DOHH2 (cell line): ENCODE results near the gene CCDC51.

Experiments
- H3F3A ChIP-seq: fragments of 200-600 bp; sonication (generic), shearing (Covaris generic); 2 replicates; pipeline ENCODE4 v1.6.0; 2016; ENCODE audit warnings: antibody characterized with exemption, mild to moderate bottlenecking; ENCODE audit not compliant: control insufficient read depth, insufficient read depth
- H3K27ac ChIP-seq: fragments of 200-600 bp; sonication (generic); 2 replicates; pipeline ENCODE4 v1.5.1; 2014; ENCODE audit warnings: low read depth, mild to moderate bottlenecking, low read length, moderate library complexity
- H3K27me3 ChIP-seq: fragments of 200-600 bp; sonication (generic); 2 replicates; pipeline ENCODE4 v1.6.1; 2014; ENCODE audit warnings: mild to moderate bottlenecking, low read length, mixed read lengths; ENCODE audit not compliant: control insufficient read depth
- H3K36me3 ChIP-seq: fragments of 200-600 bp; sonication (generic); 2 replicates; pipeline ENCODE4 v1.6.1; 2014; ENCODE audit warnings: mild to moderate bottlenecking, low read length, moderate library complexity, mixed read lengths; ENCODE audit not compliant: control insufficient read depth
- H3K4me1 ChIP-seq: fragments of 200-600 bp; sonication (generic); 2 replicates; pipeline ENCODE4 v1.6.1; 2014; ENCODE audit warnings: mild to moderate bottlenecking, low read length, mixed read lengths; ENCODE audit not compliant: control insufficient read depth
- H3K4me2 ChIP-seq: fragments of 200-600 bp; sonication (generic); 2 replicates; pipeline ENCODE4 v1.6.0; 2014; ENCODE audit warnings: mild to moderate bottlenecking, low read length, moderate library complexity
- H3K4me3 ChIP-seq: fragments of 200-600 bp; sonication (generic); 2 replicates; pipeline ENCODE4 v1.5.1; 2014; ENCODE audit warnings: mild to moderate bottlenecking, low read length, mixed read lengths
- H3K79me2 ChIP-seq: fragments of 200-600 bp; sonication (generic); 2 replicates; pipeline ENCODE4 v1.6.1; 2014; ENCODE audit warnings: mild to moderate bottlenecking, low read length, mixed read lengths; ENCODE audit not compliant: control insufficient read depth
- H3K9me2 ChIP-seq: fragments of 200-600 bp; sonication (generic); replicated peaks from 2 replicates; pipeline ENCODE4 v1.6.1; 2014; ENCODE audit warnings: mild to moderate bottlenecking, low read length, mixed read lengths; ENCODE audit not compliant: control insufficient read depth
- H3K9me3 ChIP-seq: fragments of 200-600 bp; sonication (generic); 2 replicates; pipeline ENCODE4 v1.6.1; 2014; ENCODE audit warnings: antibody characterized with exemption, low read length, mixed read lengths; ENCODE audit not compliant: control insufficient read depth, insufficient read depth
- H4K20me1 ChIP-seq: fragments of 200-600 bp; sonication (generic); 2 replicates; pipeline ENCODE4 v1.6.0; 2014; ENCODE audit warnings: low read depth, mild to moderate bottlenecking, antibody characterized with exemption, low read length, moderate library complexity; ENCODE audit not compliant: control insufficient read depth, insufficient read depth
- CTCF ChIP-seq: fragments of 200-600 bp; sonication (generic); IDR thresholded peaks from one replicate; pipeline ENCODE4 v1.5.1; 2014; ENCODE audit warnings: antibody characterized with exemption, mild to moderate bottlenecking, low read depth, low read length; ENCODE audit not compliant: poor library complexity, severe bottlenecking
- EZH2phosphoT487 ChIP-seq: fragments of 200-600 bp; sonication (generic); IDR thresholded peaks from 2 replicates; pipeline ENCODE4 v1.6.1; 2017; ENCODE audit warnings: borderline replicate concordance, mild to moderate bottlenecking, antibody characterized with exemption, low read length, moderate library complexity, mixed read lengths

CCDC51 gene

GRCh38 chr3:48423883-48424695 lies 15.8 kb downstream of the CCDC51 start:
- H3K36me3 ChIP-seq: no peaks in the 10 kb centered on the region
- no peaks in the 10 kb centered on the region for H3K9me2 ChIP-seq
- H4K20me1 ChIP-seq: no peaks in the 10 kb centered on the region
- H3K9me3 ChIP-seq: no peaks in the 10 kb centered on the region
- no peaks in the 10 kb centered on the region for H3K79me2 ChIP-seq
- H3K27ac ChIP-seq: no peak overlapping the region
- H3K4me1 ChIP-seq: no peaks in the 10 kb centered on the region
- no peak for TF ChIP-seq EZH2phosphoT487
- TF ChIP-seq CTCF: no peak
- no peaks in the 10 kb centered on the region for H3F3A ChIP-seq
- no peak overlapping the region for H3K4me3 ChIP-seq
- no peak overlapping the region for H3K4me2 ChIP-seq
- H3K27me3 ChIP-seq: peaks cover 16% of the 10 kb centered on the region

GRCh38 chr3:48423241-48423882 lies 16.6 kb downstream of the CCDC51 start:
- Histone ChIP-seq H3K36me3 (no peaks in the 10 kb centered on the region), H3K27me3 (peaks cover 10% of the 10 kb centered on the region), H3K27ac (no peak overlapping the region), H4K20me1 (no peaks in the 10 kb centered on the region), H3K9me3 (no peaks in the 10 kb centered on the region), H3K79me2 (no peaks in the 10 kb centered on the region), H3F3A (no peaks in the 10 kb centered on the region), H3K9me2 (no peaks in the 10 kb centered on the region), H3K4me3 (no peak overlapping the region), H3K4me1 (no peaks in the 10 kb centered on the region), H3K4me2 (no peak overlapping the region)
- TF ChIP-seq EZH2phosphoT487 (no peak), CTCF (no peak)

GRCh38 chr3:48422681-48423080 lies 17.2 kb downstream of the CCDC51 start:
- H3F3A ChIP-seq: no peaks in the 10 kb centered on the region
- no peaks in the 10 kb centered on the region for H3K4me1 ChIP-seq
- no peak for TF ChIP-seq CTCF
- no peaks in the 10 kb centered on the region for H3K9me2 ChIP-seq
- H3K4me2 ChIP-seq: no peak overlapping the region
- H3K36me3 ChIP-seq: no peaks in the 10 kb centered on the region
- H3K9me3 ChIP-seq: no peaks in the 10 kb centered on the region
- H3K4me3 ChIP-seq: no peak overlapping the region
- H3K27ac ChIP-seq: no peak overlapping the region
- H4K20me1 ChIP-seq: no peaks in the 10 kb centered on the region
- H3K79me2 ChIP-seq: no peaks in the 10 kb centered on the region
- peaks cover 3% of the 10 kb centered on the region; the same call in 1 of the 2 replicates for H3K27me3 ChIP-seq
